HepG2 (cell line): Measurements from ENCODE around the gene FNBP1L. TPM values are rescaled to one million over a fixed set of nuclear protein-coding genes. Genes with fewer than 3 reads are reported as not detected.

ENCODE experiments used
- E2F5 ChIP-seq: sonication (generic); formaldehyde crosslinking; conservative IDR thresholded peaks from 2 replicates; pipeline ENCODE4 v1.4.0; 2020; ENCODE audit warnings: missing genetic modification reagents
- GMEB2 ChIP-seq: IDR thresholded peaks from 2 replicates; pipeline ENCODE4 v1.6.1; 2016; ENCODE audit warnings: missing biosample characterization, missing genetic modification reagents, low read depth
- HDAC1 ChIP-seq: sonication (generic); formaldehyde crosslinking; IDR thresholded peaks from 2 replicates; pipeline ENCODE4 v1.5.1; 2020; ENCODE audit warnings: mild to moderate bottlenecking, missing genetic modification reagents
- HMG20A ChIP-seq: IDR thresholded peaks from 2 replicates; pipeline ENCODE4 v1.6.1; 2016; ENCODE audit warnings: borderline replicate concordance
- HMGA1 ChIP-seq: sonication (generic); formaldehyde crosslinking; conservative IDR thresholded peaks from 2 replicates; pipeline ENCODE4 v1.4.0; 2020; ENCODE audit warnings: missing genetic modification reagents
- NFKB2 ChIP-seq: sonication (generic); formaldehyde crosslinking; IDR thresholded peaks from 2 replicates; pipeline ENCODE4 v1.4.0; 2020; ENCODE audit warnings: missing genetic modification reagents, borderline replicate concordance
- NFKBIZ ChIP-seq: IDR thresholded peaks from 2 replicates; pipeline ENCODE4 v1.6.1; 2018; ENCODE audit warnings: missing genetic modification reagents, missing compliant biosample characterization
- PHB2 ChIP-seq: fragments of 450-650 bp; IDR thresholded peaks from 2 replicates; pipeline ENCODE4 v1.6.1; 2018; ENCODE audit not compliant: partially characterized antibody
- PHF5A ChIP-seq: IDR thresholded peaks from one replicate; pipeline ENCODE4 v1.6.1; 2018; ENCODE audit warnings: low read depth, missing genetic modification reagents; ENCODE audit not compliant: unreplicated experiment
- PLRG1 ChIP-seq: fragments of 450-650 bp; conservative IDR thresholded peaks from 2 replicates; pipeline ENCODE4 v1.6.1; 2016
- POGZ ChIP-seq: sonication (generic); formaldehyde crosslinking; IDR thresholded peaks from 2 replicates; pipeline ENCODE4 v1.4.0; 2020; ENCODE audit warnings: mild to moderate bottlenecking, missing genetic modification reagents
- RBM22 ChIP-seq: fragments of 200-400 bp; formaldehyde crosslinking; optimal IDR thresholded peaks from 2 replicates; pipeline ENCODE3; 2017; ENCODE audit warnings: mild to moderate bottlenecking, low read length, moderate library complexity
- SNAI1 ChIP-seq: sonication (generic); formaldehyde crosslinking; IDR thresholded peaks from 2 replicates; pipeline ENCODE4 v1.5.0; 2020; ENCODE audit warnings: mild to moderate bottlenecking, missing genetic modification reagents, borderline replicate concordance
- UBTF ChIP-seq: sonication (generic); formaldehyde crosslinking; IDR thresholded peaks from 2 replicates; pipeline ENCODE4 v1.4.0; 2020; ENCODE audit warnings: mild to moderate bottlenecking, missing genetic modification reagents
- ZNF274 ChIP-seq: sonication (generic); formaldehyde crosslinking; IDR thresholded peaks from 2 replicates; pipeline ENCODE4 v1.5.1; 2020; ENCODE audit warnings: mild to moderate bottlenecking, missing genetic modification reagents
- ZNF329 ChIP-seq: sonication (generic); formaldehyde crosslinking; IDR thresholded peaks from 2 replicates; pipeline ENCODE4 v1.9.0; 2021; ENCODE audit warnings: low read depth, mild to moderate bottlenecking, missing genetic modification reagents
- ZNF430 ChIP-seq: sonication (generic); formaldehyde crosslinking; IDR thresholded peaks from 2 replicates; pipeline ENCODE4 v1.9.0; 2021; ENCODE audit warnings: mild to moderate bottlenecking, missing genetic modification reagents
- ZNF431 ChIP-seq: sonication (generic); formaldehyde crosslinking; IDR thresholded peaks from 2 replicates; pipeline ENCODE4 v1.9.0; 2022; ENCODE audit warnings: missing genetic modification reagents, low read depth, mild to moderate bottlenecking, borderline replicate concordance
- ZNF446 ChIP-seq: sonication (generic); formaldehyde crosslinking; IDR thresholded peaks from 2 replicates; pipeline ENCODE4 v1.5.0; 2020; ENCODE audit warnings: mild to moderate bottlenecking, missing genetic modification reagents
- ZNF614 ChIP-seq: IDR thresholded peaks from 2 replicates; pipeline ENCODE4 v1.6.1; 2018; ENCODE audit warnings: missing biosample characterization, missing genetic modification reagents, inconsistent platforms, borderline replicate concordance
- ZNF784 ChIP-seq: sonication (generic); formaldehyde crosslinking; IDR thresholded peaks from 2 replicates; pipeline ENCODE4 v1.5.1; 2020; ENCODE audit warnings: missing genetic modification reagents, mild to moderate bottlenecking, borderline replicate concordance
- ZNF883 ChIP-seq: sonication (generic); formaldehyde crosslinking; IDR thresholded peaks from 2 replicates; pipeline ENCODE4 v1.5.1; 2020; ENCODE audit warnings: mild to moderate bottlenecking, missing genetic modification reagents; ENCODE audit errors: not compliant biosample characterization
- polyA plus RNA-seq, 8 experiments: library from polyadenylated mRNA; depleted of rRNA in 3 of 8; stranded (reverse) in 7 of 8; unstranded in 1 of 8; fragments of >200 nt; fragmentation: Illumina TruSeq in 4 of 8; extraction: Trizol in 4 of 8; gene quantifications; 2 replicates each; pipeline versions ENCODE4 v1.2.1 to v1.2.3, GENCODE V29; 2011 to 2016; ENCODE audit warnings: low read depth in 4 of 8, missing spikeins in 1 of 8, mixed read lengths in 1 of 8; ENCODE audit not compliant: insufficient read depth in 1 of 8
- total RNA-seq, 5 experiments: library from RNA; depleted of rRNA; stranded (reverse); fragments of >200 nt; fragmentation: Illumina TruSeq; extraction: Trizol; gene quantifications; 2 replicates each; pipeline ENCODE4 v1.2.3, GENCODE V29; 2016; ENCODE audit warnings: low read depth in 1 of 5

Gene FNBP1L
- total and polyA plus RNA-seq, 2 of the 13 experiments (the other 11 are each of a cell fraction or from before 2014, with no cell fraction given), result 24.1 to 27.1 TPM

- TF ChIP-seq HDAC1 (CRISPR knock-in tag), result peak; percentile 64
- TF ChIP-seq HMGA1 (CRISPR knock-in tag), result no peak
- TF ChIP-seq SNAI1, result no peak; the same call in 1 of the 2 replicates
- TF ChIP-seq POGZ (CRISPR knock-in tag), result peak; percentile 51; the same call in 1 of the 2 replicates
- no peak for TF ChIP-seq PLRG1
- TF ChIP-seq NFKBIZ (CRISPR knock-in tag), result peak; percentile 37; the same call in 1 of the 2 replicates
- no peak for TF ChIP-seq GMEB2 (CRISPR knock-in tag)
- TF ChIP-seq PHB2, result no peak
- peak; percentile 22 for TF ChIP-seq ZNF883 (CRISPR knock-in tag)
- 0 out of 2 replicates have a peak, but pooled peaks have one; percentile 5 for TF ChIP-seq ZNF784
- peak; percentile 20; the same call in 1 of the 2 replicates for TF ChIP-seq HMG20A (CRISPR knock-in tag)
- no peak for TF ChIP-seq E2F5 (CRISPR knock-in tag)
- TF ChIP-seq ZNF446 (CRISPR knock-in tag), result no peak
- no peak for TF ChIP-seq PHF5A (CRISPR knock-in tag)
- TF ChIP-seq ZNF329 (CRISPR knock-in tag), result peak; percentile 29; the same call in 1 of the 2 replicates
- TF ChIP-seq ZNF274 (CRISPR knock-in tag), result no peak
- TF ChIP-seq UBTF, result peak; percentile 87
- 0 out of 2 replicates have a peak, but pooled peaks have one; percentile 31 for TF ChIP-seq ZNF430 (CRISPR knock-in tag)
- TF ChIP-seq RBM22, result no peak
- peak; percentile 55; the same call in 1 of the 2 replicates for TF ChIP-seq ZNF431 (CRISPR knock-in tag)
- TF ChIP-seq NFKB2 (CRISPR knock-in tag), result peak; percentile 79; the same call in 1 of the 2 replicates
- no peak for TF ChIP-seq ZNF614
These were observed at the start of gene FNBP1L (continued) for GRCh38 chr1:93447481-93448291.
